Fibroblast of lung (primary cell): Measurements from ENCODE around the gene FAM50B. TPM values are rescaled to one million over a fixed set of nuclear protein-coding genes. Genes with fewer than 3 reads are reported as not detected.

ENCODE experiments used
- DNase-seq, 2 donors: peaks; one replicate each; pipeline versions ENCODE4 v3.0.0 to v3.0.0-alpha.2; 2010; ENCODE audit warnings: low read depth in 2 of 2
- H2AFZ ChIP-seq: 2 replicates; pipeline ENCODE4 v1.5.1; 2012; ENCODE audit warnings: low read length, control low read depth, inconsistent platforms
- H3K27ac ChIP-seq: 2 replicates; pipeline ENCODE4 v1.5.1; 2011; ENCODE audit warnings: low read length, control low read depth; ENCODE audit not compliant: insufficient read depth
- H3K27me3 ChIP-seq: 2 replicates; pipeline ENCODE4 v1.5.1; 2011; ENCODE audit warnings: mild to moderate bottlenecking, low read length; ENCODE audit not compliant: control insufficient read depth, insufficient read depth
- H3K36me3 ChIP-seq: 2 replicates; pipeline ENCODE4 v1.5.1; 2011; ENCODE audit warnings: low read length; ENCODE audit not compliant: control insufficient read depth, insufficient read depth
- H3K4me1 ChIP-seq: 2 replicates; pipeline ENCODE4 v1.5.1; 2011; ENCODE audit warnings: low read length; ENCODE audit not compliant: control insufficient read depth, insufficient read depth; ENCODE audit errors: extremely low read depth
- H3K4me2 ChIP-seq: 2 replicates; pipeline ENCODE4 v1.5.1; 2011; ENCODE audit warnings: low read length, control low read depth; ENCODE audit not compliant: insufficient read depth; ENCODE audit errors: extremely low read depth
- H3K4me3 ChIP-seq, 4 experiments: fragments of 200-600 bp in 1 of 4; sonication (generic) in 1 of 4; replicated peaks in 1 of 4; 2 replicates each; pipeline ENCODE4 v1.5.1; 2011 to 2016; ENCODE audit warnings: low read length in 4 of 4, low read depth in 3 of 4, mild to moderate bottlenecking in 3 of 4, control low read depth in 2 of 4, inconsistent platforms in 1 of 4, mixed read lengths in 1 of 4; ENCODE audit not compliant: insufficient read depth in 1 of 4; ENCODE audit errors: control extremely low read depth in 1 of 4
- H3K79me2 ChIP-seq: 2 replicates; pipeline ENCODE4 v1.5.1; 2012; ENCODE audit warnings: mild to moderate bottlenecking, low read length, inconsistent platforms; ENCODE audit not compliant: control insufficient read depth, insufficient read depth
- H3K9ac ChIP-seq: 2 replicates; pipeline ENCODE4 v1.5.1; 2011; ENCODE audit warnings: mild to moderate bottlenecking, low read length, control low read depth; ENCODE audit not compliant: insufficient read depth
- H3K9me3 ChIP-seq: 2 replicates; pipeline ENCODE4 v1.5.1; 2012; ENCODE audit warnings: low read depth, low read length; ENCODE audit not compliant: control insufficient read depth, insufficient read depth
- H4K20me1 ChIP-seq: 2 replicates; pipeline ENCODE4 v1.5.1; 2011; ENCODE audit warnings: low read length; ENCODE audit not compliant: control insufficient read depth, insufficient read depth; ENCODE audit errors: extremely low read depth
- EZH2 ChIP-seq: IDR thresholded peaks from 2 replicates; pipeline ENCODE4 v1.5.1; 2012; ENCODE audit warnings: low read length, control low read depth, mild to moderate bottlenecking; ENCODE audit errors: missing control alignments
- polyA plus RNA-seq, 2 donors: library from polyadenylated mRNA; depleted of rRNA in 1 of 2; stranded (reverse) in 1 of 2; unstranded in 1 of 2; fragments of >200 nt; gene quantifications; 2 replicates each; pipeline ENCODE4 v1.2.1, GENCODE V29; 2011 to 2012; ENCODE audit warnings: missing spikeins in 1 of 2
- total RNA-seq: library from RNA; depleted of rRNA; stranded (reverse); fragments of >200 nt; gene quantifications from 2 replicates; pipeline ENCODE4 v1.2.1, GENCODE V29; 2014
- TF ChIP-seq, protein P1 (sequence below), 2 donors: IDR thresholded peaks in 1 of 2; conservative IDR thresholded peaks in 1 of 2; 1 replicate in 1 of 2; 2 replicates in 1 of 2; pipeline ENCODE4 v1.5.1; 2011 to 2012; ENCODE audit warnings: low read length in 2 of 2, control low read depth in 1 of 2, inconsistent platforms in 1 of 2, low read depth in 1 of 2, mild to moderate bottlenecking in 1 of 2

FAM50B gene
- total and polyA plus RNA-seq, 2 donors (not counting 1 experiment from before 2014, with no cell fraction given): 4.2 to 15.7 TPM

- TF ChIP-seq EZH2: no peak
- TF ChIP-seq, protein P1, sequence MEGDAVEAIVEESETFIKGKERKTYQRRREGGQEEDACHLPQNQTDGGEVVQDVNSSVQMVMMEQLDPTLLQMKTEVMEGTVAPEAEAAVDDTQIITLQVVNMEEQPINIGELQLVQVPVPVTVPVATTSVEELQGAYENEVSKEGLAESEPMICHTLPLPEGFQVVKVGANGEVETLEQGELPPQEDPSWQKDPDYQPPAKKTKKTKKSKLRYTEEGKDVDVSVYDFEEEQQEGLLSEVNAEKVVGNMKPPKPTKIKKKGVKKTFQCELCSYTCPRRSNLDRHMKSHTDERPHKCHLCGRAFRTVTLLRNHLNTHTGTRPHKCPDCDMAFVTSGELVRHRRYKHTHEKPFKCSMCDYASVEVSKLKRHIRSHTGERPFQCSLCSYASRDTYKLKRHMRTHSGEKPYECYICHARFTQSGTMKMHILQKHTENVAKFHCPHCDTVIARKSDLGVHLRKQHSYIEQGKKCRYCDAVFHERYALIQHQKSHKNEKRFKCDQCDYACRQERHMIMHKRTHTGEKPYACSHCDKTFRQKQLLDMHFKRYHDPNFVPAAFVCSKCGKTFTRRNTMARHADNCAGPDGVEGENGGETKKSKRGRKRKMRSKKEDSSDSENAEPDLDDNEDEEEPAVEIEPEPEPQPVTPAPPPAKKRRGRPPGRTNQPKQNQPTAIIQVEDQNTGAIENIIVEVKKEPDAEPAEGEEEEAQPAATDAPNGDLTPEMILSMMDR (conservative IDR thresholded peaks at IDR 0.05 in 1 of 2, IDR thresholded peaks at IDR 0.05 in 1 of 2; ENCODE audit: low read depth in 1 of 2, low read length in 2 of 2): no peak
- Histone ChIP-seq H3K4me2 (no peak overlapping the region), H4K20me1 (no peaks in the 10 kb centered on the region), H3K27me3 (no peaks in the 10 kb centered on the region), H3K27ac (no peak overlapping the region), H3K9ac (no peak overlapping the region), H3K4me3 (no peak overlapping the region), H2AFZ (no peak overlapping the region), H3K9me3 (no peaks in the 10 kb centered on the region), H3K36me3 (no peaks in the 10 kb centered on the region), H3K79me2 (no peaks in the 10 kb centered on the region), H3K4me1 (peaks cover 3% of the 10 kb centered on the region)
- DNase-seq: no peak
Measured at GRCh38 chr6:3836566-3836965, 12.6 kb upstream of the FAM50B start.

DNA sequence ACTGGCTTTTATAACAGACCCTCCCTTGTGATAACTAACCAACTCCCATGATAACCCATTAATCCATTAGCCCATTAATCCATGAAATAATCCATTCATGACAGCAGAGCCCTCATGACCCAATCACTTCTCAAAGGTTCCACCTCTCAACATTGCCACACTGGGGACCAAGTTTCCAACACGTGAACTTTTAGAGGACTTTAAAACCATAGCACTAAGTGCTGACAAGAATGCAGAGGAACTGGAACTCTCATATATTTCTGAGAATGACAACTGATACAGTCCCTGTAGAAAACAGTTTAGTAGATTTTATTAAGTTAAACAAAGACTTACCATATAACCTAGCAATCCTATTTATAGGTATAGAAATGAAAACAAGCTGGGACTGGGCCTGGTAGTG is 11.4 kb upstream of the FAM50B start:
- H3K9me3 ChIP-seq: no peaks in the 10 kb centered on the region
- H3K4me1 ChIP-seq: peaks cover 12% of the 10 kb centered on the region
- H3K27me3 ChIP-seq: no peaks in the 10 kb centered on the region
- H3K4me2 ChIP-seq: no peak overlapping the region
- H3K4me3 ChIP-seq: no peak overlapping the region
- no peaks in the 10 kb centered on the region for H3K79me2 ChIP-seq
- H3K27ac ChIP-seq: no peak overlapping the region
- no peak overlapping the region for H3K9ac ChIP-seq
- no peaks in the 10 kb centered on the region for H4K20me1 ChIP-seq
- H3K36me3 ChIP-seq: no peaks in the 10 kb centered on the region
- H2AFZ ChIP-seq: no peak overlapping the region
- DNase-seq: no peak
- TF ChIP-seq EZH2: no peak
- TF ChIP-seq, protein P1 (conservative IDR thresholded peaks at IDR 0.05 in 1 of 2, IDR thresholded peaks at IDR 0.05 in 1 of 2; ENCODE audit: low read depth in 1 of 2, low read length in 2 of 2): no peak

DNA sequence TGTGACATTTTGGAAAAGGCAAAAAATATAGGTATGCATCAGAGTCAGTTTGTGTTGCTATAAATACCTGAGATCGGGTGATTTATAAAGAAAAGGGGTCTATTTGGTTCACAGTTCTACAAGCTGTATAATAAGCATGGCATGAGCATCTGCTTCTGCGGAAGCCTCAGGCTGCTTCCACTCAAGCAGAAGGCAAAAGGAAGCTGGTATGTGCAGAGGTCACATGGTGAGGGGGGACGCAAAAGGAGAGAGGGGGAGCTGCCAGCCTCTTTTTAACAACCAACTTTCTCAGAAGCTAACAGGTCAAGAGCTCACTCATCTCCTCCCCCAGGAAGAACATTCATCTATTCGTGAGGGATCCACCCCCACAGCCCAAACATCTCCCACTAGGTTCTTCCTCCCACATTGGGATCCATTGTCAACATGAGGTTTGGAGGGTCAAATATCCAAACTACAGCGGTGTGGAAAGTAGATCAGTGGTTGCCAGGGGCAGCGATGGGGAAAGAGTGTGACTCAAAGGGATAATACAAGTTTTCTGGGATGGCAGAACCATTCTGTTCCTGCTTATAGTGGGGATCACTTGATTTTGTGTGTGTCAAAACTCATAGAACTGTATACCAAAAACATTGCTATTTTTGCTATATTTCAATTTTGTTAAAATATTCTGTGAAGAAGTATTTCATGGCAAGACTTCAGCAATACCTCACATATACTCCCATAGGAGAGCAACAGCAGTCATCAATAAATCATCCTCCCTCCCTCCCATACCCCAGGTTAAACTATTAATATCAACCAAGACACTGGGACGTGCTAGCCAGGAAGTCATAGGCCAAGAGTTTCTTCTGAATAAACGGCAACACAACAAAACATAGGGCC is 9.9 kb upstream of the FAM50B start:
- Histone ChIP-seq H3K4me2 (no peak overlapping the region), H3K79me2 (no peaks in the 10 kb centered on the region), H3K9me3 (no peaks in the 10 kb centered on the region), H3K27ac (no peak overlapping the region), H2AFZ (no peak overlapping the region), H3K4me3 (no peak overlapping the region), H3K4me1 (peaks cover 16% of the 10 kb centered on the region), H3K27me3 (no peaks in the 10 kb centered on the region), H4K20me1 (no peaks in the 10 kb centered on the region), H3K9ac (no peak overlapping the region), H3K36me3 (no peaks in the 10 kb centered on the region)
- DNase-seq: peak; percentile 28 to 40
- TF ChIP-seq, protein P1 (conservative IDR thresholded peaks at IDR 0.05 in 1 of 2, IDR thresholded peaks at IDR 0.05 in 1 of 2; ENCODE audit: low read depth in 1 of 2, low read length in 2 of 2): no peak
- TF ChIP-seq EZH2: no peak
